Progenitor cell of endocrine pancreas (in vitro differentiated cells): ENCODE results near the gene DLGAP4. TPM values are rescaled to one million over a fixed set of nuclear protein-coding genes. Genes with fewer than 3 reads are reported as not detected.

Experiments
- DNase-seq: peaks from one replicate; pipeline ENCODE4 v3.0.0; 2021; ENCODE audit warnings: low spot score; ENCODE audit not compliant: unreplicated experiment
- H3K27ac Mint-ChIP-seq: 2 replicates; pipeline ENCODE4 v1.8.0; 2021; ENCODE audit warnings: mild to moderate bottlenecking, moderate library complexity, mixed read lengths
- H3K27me3 Mint-ChIP-seq: 2 replicates; pipeline ENCODE4 v1.8.0; 2021; ENCODE audit warnings: mixed read lengths
- H3K36me3 Mint-ChIP-seq: 2 replicates; pipeline ENCODE4 v1.8.0; 2022; ENCODE audit warnings: mixed read lengths; ENCODE audit not compliant: insufficient read depth
- H3K4me1 Mint-ChIP-seq: 2 replicates; pipeline ENCODE4 v1.8.0; 2021; ENCODE audit warnings: low read depth, mixed read lengths
- H3K4me3 Mint-ChIP-seq: 2 replicates; pipeline ENCODE4 v1.8.0; 2021; ENCODE audit warnings: low read depth, mild to moderate bottlenecking, moderate library complexity, mixed read lengths
- H3K9me3 Mint-ChIP-seq: 2 replicates; pipeline ENCODE4 v1.8.0; 2021; ENCODE audit warnings: low read depth, mixed read lengths
- total RNA-seq: library from RNA; stranded (reverse); gene quantifications from 2 replicates; pipeline ENCODE4 v1.2.1, GENCODE V29; 2021
- TF ChIP-seq, protein P1 (sequence below): fragments of 200-600 bp; sonication (generic); IDR thresholded peaks from one replicate; pipeline ENCODE4 v1.5.0; 2021; ENCODE audit warnings: antibody characterized with exemption, mild to moderate bottlenecking; ENCODE audit not compliant: unreplicated experiment

The DLGAP4 gene
- total RNA-seq, 1 donor from 2014 or later, result 109 TPM

GRCh38 chr20:36399147-36399968 is 93.2 kb downstream of the DLGAP4 start:
- no peak overlapping the region for H3K4me3 Mint-ChIP-seq
- DNase-seq, result peak; percentile 39
- H3K27ac Mint-ChIP-seq, result no peak overlapping the region
- TF ChIP-seq, protein P1, sequence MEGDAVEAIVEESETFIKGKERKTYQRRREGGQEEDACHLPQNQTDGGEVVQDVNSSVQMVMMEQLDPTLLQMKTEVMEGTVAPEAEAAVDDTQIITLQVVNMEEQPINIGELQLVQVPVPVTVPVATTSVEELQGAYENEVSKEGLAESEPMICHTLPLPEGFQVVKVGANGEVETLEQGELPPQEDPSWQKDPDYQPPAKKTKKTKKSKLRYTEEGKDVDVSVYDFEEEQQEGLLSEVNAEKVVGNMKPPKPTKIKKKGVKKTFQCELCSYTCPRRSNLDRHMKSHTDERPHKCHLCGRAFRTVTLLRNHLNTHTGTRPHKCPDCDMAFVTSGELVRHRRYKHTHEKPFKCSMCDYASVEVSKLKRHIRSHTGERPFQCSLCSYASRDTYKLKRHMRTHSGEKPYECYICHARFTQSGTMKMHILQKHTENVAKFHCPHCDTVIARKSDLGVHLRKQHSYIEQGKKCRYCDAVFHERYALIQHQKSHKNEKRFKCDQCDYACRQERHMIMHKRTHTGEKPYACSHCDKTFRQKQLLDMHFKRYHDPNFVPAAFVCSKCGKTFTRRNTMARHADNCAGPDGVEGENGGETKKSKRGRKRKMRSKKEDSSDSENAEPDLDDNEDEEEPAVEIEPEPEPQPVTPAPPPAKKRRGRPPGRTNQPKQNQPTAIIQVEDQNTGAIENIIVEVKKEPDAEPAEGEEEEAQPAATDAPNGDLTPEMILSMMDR, result peak; percentile 58
- H3K9me3 Mint-ChIP-seq, result no peaks in the 10 kb centered on the region
- H3K4me1 Mint-ChIP-seq, result no peaks in the 10 kb centered on the region
- peaks cover 28% of the 10 kb centered on the region for H3K27me3 Mint-ChIP-seq
- H3K36me3 Mint-ChIP-seq, result no peaks in the 10 kb centered on the region

DNA sequence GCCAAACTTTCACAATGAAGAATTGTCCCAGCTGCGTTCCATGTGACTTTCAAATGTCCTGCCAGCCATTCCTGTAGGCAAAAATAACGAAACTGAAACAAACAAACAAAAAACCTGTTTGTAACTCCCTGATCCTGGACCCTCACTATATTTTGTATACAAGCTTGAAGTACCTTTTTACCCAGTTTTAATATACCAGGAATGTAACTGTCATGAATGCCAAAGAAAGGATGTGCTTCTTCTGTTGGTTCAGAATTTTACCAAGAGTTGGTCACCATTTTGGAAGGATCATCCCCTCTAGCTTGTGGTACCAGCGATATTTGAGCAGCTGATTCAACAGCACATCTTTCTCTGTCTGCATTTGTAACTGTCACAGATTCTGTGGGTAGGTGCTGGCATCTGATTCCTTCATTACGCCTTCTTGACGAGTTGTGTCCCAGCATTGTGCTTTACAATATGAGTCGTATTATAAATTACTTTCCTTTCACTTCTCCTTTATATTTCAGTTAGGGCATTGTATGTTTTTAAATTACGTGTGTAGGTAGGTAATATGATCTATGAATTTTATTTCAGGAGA is 93.9 kb downstream of the DLGAP4 start:
- H3K27ac Mint-ChIP-seq, result no peak overlapping the region
- no peaks in the 10 kb centered on the region for H3K9me3 Mint-ChIP-seq
- no peak overlapping the region for H3K4me3 Mint-ChIP-seq
- no peaks in the 10 kb centered on the region for H3K4me1 Mint-ChIP-seq
- no peak for DNase-seq
- no peaks in the 10 kb centered on the region for H3K36me3 Mint-ChIP-seq
- TF ChIP-seq, protein P1, result no peak
- H3K27me3 Mint-ChIP-seq, result peaks cover 30% of the 10 kb centered on the region

DNA sequence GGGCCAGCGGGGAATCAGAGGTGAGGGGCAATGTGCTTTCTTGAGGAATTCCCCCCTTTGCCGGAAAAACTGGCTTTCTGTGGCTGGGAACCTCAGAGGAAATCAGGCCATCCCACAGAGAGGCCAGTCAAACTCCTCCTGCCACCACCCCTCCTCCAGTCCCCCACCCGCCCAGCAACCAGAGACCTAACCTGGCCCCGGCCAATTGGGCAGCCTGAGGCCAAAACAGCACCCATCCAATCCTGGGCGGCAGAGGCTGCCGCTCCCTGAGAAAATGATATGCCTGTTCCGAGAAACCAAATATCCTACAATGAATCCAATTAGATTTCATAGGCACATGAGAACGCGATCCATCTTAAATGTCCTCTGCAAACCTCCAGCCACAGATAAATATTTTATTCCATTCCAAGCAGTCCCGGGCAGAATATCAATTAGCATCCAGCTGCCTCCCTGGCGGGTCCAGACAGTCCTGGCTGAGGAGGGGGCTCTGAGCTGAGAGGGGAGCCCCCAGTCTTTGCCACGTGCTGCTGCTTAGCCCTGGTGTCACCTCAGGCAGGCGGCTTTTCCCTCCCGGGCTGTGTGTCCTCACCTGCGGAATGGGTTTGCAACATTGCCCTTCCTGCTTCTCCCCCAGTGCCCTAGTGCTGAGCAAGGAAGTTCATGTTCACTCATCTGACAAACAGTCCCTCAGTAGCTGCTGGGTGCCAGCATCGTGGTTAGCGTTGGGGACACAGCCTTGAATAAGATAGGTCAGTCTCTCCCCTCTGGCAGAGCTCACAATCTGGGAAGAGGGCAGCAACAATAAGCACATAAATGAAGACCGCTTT is 95.0 kb downstream of the DLGAP4 start:
- peaks cover 29% of the 10 kb centered on the region for H3K27me3 Mint-ChIP-seq
- DNase-seq, result no peak
- H3K9me3 Mint-ChIP-seq, result no peaks in the 10 kb centered on the region
- no peak overlapping the region for H3K4me3 Mint-ChIP-seq
- TF ChIP-seq, protein P1, result no peak
- H3K36me3 Mint-ChIP-seq, result no peaks in the 10 kb centered on the region
- H3K4me1 Mint-ChIP-seq, result no peaks in the 10 kb centered on the region
- no peak overlapping the region for H3K27ac Mint-ChIP-seq

- no peaks in the 10 kb centered on the region for H3K4me1 Mint-ChIP-seq
- no peak for DNase-seq
- H3K4me3 Mint-ChIP-seq, result no peak overlapping the region
- no peak overlapping the region for H3K27ac Mint-ChIP-seq
- peaks cover 34% of the 10 kb centered on the region for H3K27me3 Mint-ChIP-seq
- TF ChIP-seq, protein P1, result no peak
- no peaks in the 10 kb centered on the region for H3K9me3 Mint-ChIP-seq
- no peaks in the 10 kb centered on the region for H3K36me3 Mint-ChIP-seq
Measured at GRCh38 chr20:36402708-36403107, 96.6 kb downstream of the DLGAP4 start.

- Mint-ChIP-seq H3K27ac (no peak overlapping the region), H3K27me3 (peaks cover 35% of the 10 kb centered on the region), H3K36me3 (no peaks in the 10 kb centered on the region), H3K4me3 (no peak overlapping the region), H3K9me3 (no peaks in the 10 kb centered on the region), H3K4me1 (no peaks in the 10 kb centered on the region)
- TF ChIP-seq, protein P1, result no peak
- DNase-seq, result no peak
Measured at GRCh38 chr20:36404435-36404978, 98.4 kb downstream of the DLGAP4 start.
